ENCODE data around the gene PTPRD. TPM values are rescaled to one million over a fixed set of nuclear protein-coding genes. Genes with fewer than 3 reads are reported as not detected.
A peak's percentile ranks its signal among the peaks of the same experiment; 100 is the strongest.

Gene PTPRD
- total and polyA plus RNA-seq, 2 donors from 2014 or later: 6.4 to 78.9 TPM

DNA sequence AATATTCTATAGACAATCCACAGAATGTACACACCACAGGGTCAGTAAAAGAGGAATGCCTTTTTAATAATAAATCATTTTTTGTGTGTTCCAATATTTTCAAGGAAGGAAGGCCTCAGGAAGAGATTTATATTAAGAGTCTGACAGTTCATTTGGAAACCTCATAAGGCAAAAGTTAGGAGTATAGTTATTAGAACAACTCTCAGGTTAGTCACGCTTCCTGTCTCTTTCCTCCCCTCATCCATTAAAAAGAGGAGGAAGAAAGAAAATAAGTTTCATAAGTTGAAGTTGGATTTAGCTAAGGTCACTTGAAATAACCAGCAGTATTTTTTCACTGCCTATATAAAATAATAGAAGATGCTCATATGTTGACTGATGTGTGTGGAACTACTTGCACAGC, 863.2 kb downstream of the PTPRD start:
- peaks cover 0 to 14% (median 0%) of the 10 kb centered on the region in 3 donors for H3K4me1 ChIP-seq (ENCODE audit: control insufficient read depth in 2 of 3, insufficient read depth in 2 of 3, low read depth in 1 of 3, low read length in 3 of 3)
- H3K36me3 ChIP-seq (ENCODE audit: control insufficient read depth in 2 of 3, insufficient read depth in 3 of 3, low read length in 3 of 3): no peaks in the 10 kb centered on the region
- FAIRE-seq (no peak), DNase-seq (no peak)
- H3K4me3 ChIP-seq (ENCODE audit: low read length in 3 of 3): no peak overlapping the region
- TF ChIP-seq, protein P1, sequence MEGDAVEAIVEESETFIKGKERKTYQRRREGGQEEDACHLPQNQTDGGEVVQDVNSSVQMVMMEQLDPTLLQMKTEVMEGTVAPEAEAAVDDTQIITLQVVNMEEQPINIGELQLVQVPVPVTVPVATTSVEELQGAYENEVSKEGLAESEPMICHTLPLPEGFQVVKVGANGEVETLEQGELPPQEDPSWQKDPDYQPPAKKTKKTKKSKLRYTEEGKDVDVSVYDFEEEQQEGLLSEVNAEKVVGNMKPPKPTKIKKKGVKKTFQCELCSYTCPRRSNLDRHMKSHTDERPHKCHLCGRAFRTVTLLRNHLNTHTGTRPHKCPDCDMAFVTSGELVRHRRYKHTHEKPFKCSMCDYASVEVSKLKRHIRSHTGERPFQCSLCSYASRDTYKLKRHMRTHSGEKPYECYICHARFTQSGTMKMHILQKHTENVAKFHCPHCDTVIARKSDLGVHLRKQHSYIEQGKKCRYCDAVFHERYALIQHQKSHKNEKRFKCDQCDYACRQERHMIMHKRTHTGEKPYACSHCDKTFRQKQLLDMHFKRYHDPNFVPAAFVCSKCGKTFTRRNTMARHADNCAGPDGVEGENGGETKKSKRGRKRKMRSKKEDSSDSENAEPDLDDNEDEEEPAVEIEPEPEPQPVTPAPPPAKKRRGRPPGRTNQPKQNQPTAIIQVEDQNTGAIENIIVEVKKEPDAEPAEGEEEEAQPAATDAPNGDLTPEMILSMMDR (IDR thresholded peaks at IDR 0.05; ENCODE audit: borderline replicate concordance, extremely low read depth, insufficient read depth): no peak
- intact Hi-C loops (cut with DNase I): no loop called here
- no peak overlapping the region for H3K27ac ChIP-seq (ENCODE audit: low read depth in 2 of 2, low read length in 2 of 2)
- no peak overlapping the region for H3K9ac ChIP-seq (ENCODE audit: low read length in 3 of 3)
- H3K27me3 ChIP-seq (ENCODE audit: control insufficient read depth, insufficient read depth, low read length): no peaks in the 10 kb centered on the region
- no peaks in the 10 kb centered on the region for H3K9me3 ChIP-seq (ENCODE audit: control insufficient read depth in 2 of 3, insufficient read depth in 1 of 3, low read length in 3 of 3)

GRCh38 chr9:9747787-9748186, 865.0 kb downstream of the PTPRD start:
- DNase-seq: no peak
- FAIRE-seq: no peak
- H3K4me3 ChIP-seq (ENCODE audit: low read length in 3 of 3): no peak overlapping the region

GRCh38 chr9:9746826-9747225, 866.0 kb downstream of the PTPRD start:
- no peak overlapping the region for H3K4me3 ChIP-seq (ENCODE audit: low read length in 3 of 3)
- DNase-seq (peak in 1 of 5 donors; percentile 10), FAIRE-seq (no peak)
- H3K9ac ChIP-seq (ENCODE audit: low read length in 3 of 3): no peak overlapping the region
- H3K36me3 ChIP-seq (ENCODE audit: control insufficient read depth in 2 of 3, insufficient read depth in 3 of 3, low read length in 3 of 3): no peaks in the 10 kb centered on the region
- TF ChIP-seq, protein P1 (IDR thresholded peaks at IDR 0.05; ENCODE audit: borderline replicate concordance, extremely low read depth, insufficient read depth): no peak
- intact Hi-C loops (cut with DNase I): no loop called here
- H3K27ac ChIP-seq (ENCODE audit: low read depth in 2 of 2, low read length in 2 of 2): no peak overlapping the region
- H3K27me3 ChIP-seq (ENCODE audit: control insufficient read depth, insufficient read depth, low read length): no peaks in the 10 kb centered on the region
- peaks cover 0 to 3% (median 0%) of the 10 kb centered on the region in 3 donors for H3K4me1 ChIP-seq (ENCODE audit: control insufficient read depth in 2 of 3, insufficient read depth in 2 of 3, low read depth in 1 of 3, low read length in 3 of 3)
- H3K9me3 ChIP-seq (ENCODE audit: control insufficient read depth in 2 of 3, insufficient read depth in 1 of 3, low read length in 3 of 3): no peaks in the 10 kb centered on the region

More at GRCh38 chr9:9747787-9748186, 865.0 kb downstream of the PTPRD start:
- Histone ChIP-seq H3K4me1 (ENCODE audit: control insufficient read depth in 2 of 3, insufficient read depth in 2 of 3, low read depth in 1 of 3, low read length in 3 of 3) (peaks cover 0 to 3% (median 0%) of the 10 kb centered on the region in 3 donors), H3K9me3 (ENCODE audit: control insufficient read depth in 2 of 3, insufficient read depth in 1 of 3, low read length in 3 of 3) (no peaks in the 10 kb centered on the region), H3K9ac (ENCODE audit: low read length in 3 of 3) (no peak overlapping the region), H3K27ac (ENCODE audit: low read depth in 2 of 2, low read length in 2 of 2) (no peak overlapping the region), H3K36me3 (ENCODE audit: control insufficient read depth in 2 of 3, insufficient read depth in 3 of 3, low read length in 3 of 3) (no peaks in the 10 kb centered on the region), H3K27me3 (ENCODE audit: control insufficient read depth, insufficient read depth, low read length) (no peaks in the 10 kb centered on the region)
- TF ChIP-seq, protein P1 (IDR thresholded peaks at IDR 0.05; ENCODE audit: borderline replicate concordance, extremely low read depth, insufficient read depth): no peak
- intact Hi-C loops (cut with DNase I): no loop called here

- Histone ChIP-seq H3K9ac (ENCODE audit: low read length in 3 of 3) (no peak overlapping the region), H3K9me3 (ENCODE audit: control insufficient read depth in 2 of 3, insufficient read depth in 1 of 3, low read length in 3 of 3) (no peaks in the 10 kb centered on the region), H3K4me1 (ENCODE audit: control insufficient read depth in 2 of 3, insufficient read depth in 2 of 3, low read depth in 1 of 3, low read length in 3 of 3) (peaks cover 0 to 3% (median 0%) of the 10 kb centered on the region in 3 donors), H3K4me3 (ENCODE audit: low read length in 3 of 3) (no peak overlapping the region), H3K27me3 (ENCODE audit: control insufficient read depth, insufficient read depth, low read length) (no peaks in the 10 kb centered on the region), H3K36me3 (ENCODE audit: control insufficient read depth in 2 of 3, insufficient read depth in 3 of 3, low read length in 3 of 3) (no peaks in the 10 kb centered on the region), H3K27ac (ENCODE audit: low read depth in 2 of 2, low read length in 2 of 2) (no peak overlapping the region)
- FAIRE-seq: no peak
- TF ChIP-seq, protein P1 (IDR thresholded peaks at IDR 0.05; ENCODE audit: borderline replicate concordance, extremely low read depth, insufficient read depth): no peak
- intact Hi-C loops (cut with DNase I): no loop called here
- no peak for DNase-seq
Observed at GRCh38 chr9:9743822-9744221, 869.0 kb downstream of the PTPRD start.

All from kidney (tissue), 14 donors.